Stimulated activated naive B cell treated with anti-CD40 and anti-IgM and Interleukin-4, amounts not matched to agents 10 μg/mL and 1 μg/mL and 100 μg/mL, for 72 hours (primary cell): Measurements from ENCODE around the gene SAPCD2.
"Not testable (repeated sequence)": the region's sequence is repeated elsewhere in the genome, so short reads cannot be mapped to it uniquely, and the experiment has no call there.

ENCODE experiments used
- ATAC-seq, 2 donors: fragments of 150-1000 bp; cut with Tn5 transposase; replicated peaks; 2 replicates each; pipeline ENCODE4 v1.10.0; 2021; ENCODE audit warnings: moderate library complexity in 1 of 2
- DNase-seq: peaks from one replicate; pipeline ENCODE4 v3.0.0; 2021
- H3K27ac Mint-ChIP-seq: one replicate; pipeline ENCODE4 v1.8.0; 2022; ENCODE audit warnings: mild to moderate bottlenecking, mixed read lengths
- H3K27me3 Mint-ChIP-seq, 2 donors: one replicate each; pipeline ENCODE4 v1.8.0; 2022; ENCODE audit warnings: mixed read lengths in 2 of 2
- H3K36me3 Mint-ChIP-seq, 2 donors: one replicate each; pipeline ENCODE4 v1.8.0; 2022; ENCODE audit warnings: mixed read lengths in 2 of 2, mild to moderate bottlenecking in 1 of 2
- H3K4me1 Mint-ChIP-seq, 2 donors: one replicate each; pipeline ENCODE4 v1.8.0; 2022; ENCODE audit warnings: mixed read lengths in 2 of 2, mild to moderate bottlenecking in 1 of 2
- H3K4me3 Mint-ChIP-seq, 2 donors: one replicate each; pipeline ENCODE4 v1.8.0; 2022; ENCODE audit warnings: mild to moderate bottlenecking in 2 of 2, mixed read lengths in 2 of 2, moderate library complexity in 1 of 2
- H3K9me3 Mint-ChIP-seq, 2 donors: one replicate each; pipeline ENCODE4 v1.8.0; 2022; ENCODE audit warnings: mixed read lengths in 2 of 2, mild to moderate bottlenecking in 1 of 2

SAPCD2 gene

GRCh38 chr9:137068539-137069507 is 1.5 kb downstream of the SAPCD2 start:
- Mint-ChIP-seq H3K27me3 (peaks cover 8 to 9% of the 10 kb centered on the region in 2 donors), H3K4me3 (peak overlapping the region; percentile 21 to 60), H3K27ac (no peak overlapping the region), H3K9me3 (no peaks in the 10 kb centered on the region), H3K36me3 (no peaks in the 10 kb centered on the region), H3K4me1 (peaks cover 20 to 29% of the 10 kb centered on the region in 2 donors)
- ATAC-seq: no peak
- no peak for DNase-seq

GRCh38 chr9:137067860-137068538 is 2.4 kb downstream of the SAPCD2 start:
- peaks cover 8 to 10% of the 10 kb centered on the region in 2 donors for H3K27me3 Mint-ChIP-seq
- no peaks in the 10 kb centered on the region for H3K36me3 Mint-ChIP-seq
- peak overlapping the region; percentile 53 for H3K27ac Mint-ChIP-seq
- peak overlapping the region in 1 of 2 donors; percentile 29 for H3K4me3 Mint-ChIP-seq
- H3K9me3 Mint-ChIP-seq: no peaks in the 10 kb centered on the region
- peak; percentile 81 for DNase-seq
- H3K4me1 Mint-ChIP-seq: peaks cover 20 to 22% of the 10 kb centered on the region in 2 donors
- peak; percentile 64 to 74 for ATAC-seq

GRCh38 chr9:137066096-137066861 is 4.1 kb downstream of the SAPCD2 start:
- ATAC-seq: no peak
- Mint-ChIP-seq H3K4me1 (peaks cover 14 to 20% of the 10 kb centered on the region in 2 donors), H3K27me3 (peaks cover 8 to 10% of the 10 kb centered on the region in 2 donors), H3K27ac (no peak overlapping the region), H3K4me3 (no peak overlapping the region), H3K36me3 (no peaks in the 10 kb centered on the region), H3K9me3 (no peaks in the 10 kb centered on the region)
- no peak for DNase-seq

- H3K27me3 Mint-ChIP-seq: peaks cover 8 to 10% of the 10 kb centered on the region in 2 donors
- no peaks in the 10 kb centered on the region for H3K9me3 Mint-ChIP-seq
- H3K27ac Mint-ChIP-seq: no peak overlapping the region
- DNase-seq (no peak), ATAC-seq (no peak)
- no peak overlapping the region for H3K4me3 Mint-ChIP-seq
- H3K4me1 Mint-ChIP-seq: peaks cover 7 to 13% of the 10 kb centered on the region in 2 donors
- no peaks in the 10 kb centered on the region for H3K36me3 Mint-ChIP-seq
These were observed 4.9 kb downstream of the SAPCD2 start for GRCh38 chr9:137065336-137065967.

GRCh38 chr9:137064880-137065164 is 5.5 kb downstream of the SAPCD2 start:
- Mint-ChIP-seq H3K27ac (no peak overlapping the region), H3K27me3 (peaks cover 8 to 10% of the 10 kb centered on the region in 2 donors), H3K4me3 (no peak overlapping the region), H3K9me3 (no peaks in the 10 kb centered on the region), H3K4me1 (peaks cover 7 to 13% of the 10 kb centered on the region in 2 donors), H3K36me3 (no peaks in the 10 kb centered on the region)
- ATAC-seq: no peak
- no peak for DNase-seq

GRCh38 chr9:137064027-137064879 is 6.1 kb downstream of the SAPCD2 start:
- Mint-ChIP-seq H3K27ac (no peak overlapping the region), H3K4me1 (peaks cover 7 to 13% of the 10 kb centered on the region in 2 donors), H3K9me3 (no peaks in the 10 kb centered on the region), H3K27me3 (peaks cover 8 to 10% of the 10 kb centered on the region in 2 donors), H3K4me3 (no peak overlapping the region), H3K36me3 (no peaks in the 10 kb centered on the region)
- ATAC-seq (peak; percentile 38 to 48), DNase-seq (no peak)

- ATAC-seq (no peak), DNase-seq (no peak)
- no peaks in the 10 kb centered on the region for H3K9me3 Mint-ChIP-seq
- H3K27me3 Mint-ChIP-seq: peaks cover 8 to 10% of the 10 kb centered on the region in 2 donors
- no peaks in the 10 kb centered on the region for H3K36me3 Mint-ChIP-seq
- H3K27ac Mint-ChIP-seq: no peak overlapping the region
- H3K4me3 Mint-ChIP-seq: no peak overlapping the region
- H3K4me1 Mint-ChIP-seq: peaks cover 7 to 17% of the 10 kb centered on the region in 2 donors
These were observed 6.9 kb downstream of the SAPCD2 start for GRCh38 chr9:137063311-137064026.

- H3K27me3 Mint-ChIP-seq, DNase-seq, H3K9me3 Mint-ChIP-seq, H3K36me3 Mint-ChIP-seq, ATAC-seq, H3K4me3 Mint-ChIP-seq, H3K27ac Mint-ChIP-seq: not testable (repeated sequence)
- H3K4me1 Mint-ChIP-seq: peaks cover 5 to 14% of the 10 kb centered on the region in 2 donors
These were observed 7.6 kb downstream of the SAPCD2 start for GRCh38 chr9:137062798-137063197.

- Mint-ChIP-seq H3K27ac (no peak overlapping the region), H3K4me3 (no peak overlapping the region), H3K36me3 (no peaks in the 10 kb centered on the region), H3K27me3 (peaks cover 5 to 6% of the 10 kb centered on the region in 2 donors), H3K9me3 (no peaks in the 10 kb centered on the region), H3K4me1 (peaks cover 3 to 12% of the 10 kb centered on the region in 2 donors)
- ATAC-seq (no peak), DNase-seq (no peak)
These were observed 8.0 kb downstream of the SAPCD2 start for GRCh38 chr9:137062384-137062783.

- H3K27ac Mint-ChIP-seq: no peak overlapping the region
- H3K36me3 Mint-ChIP-seq: no peaks in the 10 kb centered on the region
- H3K9me3 Mint-ChIP-seq: no peaks in the 10 kb centered on the region
- ATAC-seq (no peak), DNase-seq (no peak)
- H3K4me1 Mint-ChIP-seq: peaks cover 0 to 6% of the 10 kb centered on the region in 2 donors
- no peak overlapping the region for H3K4me3 Mint-ChIP-seq
- peaks cover 0 to 6% of the 10 kb centered on the region in 2 donors for H3K27me3 Mint-ChIP-seq
These were observed 11.7 kb downstream of the SAPCD2 start for GRCh38 chr9:137058521-137059234.

GRCh38 chr9:137057545-137057944 is 12.8 kb downstream of the SAPCD2 start:
- DNase-seq: no peak
- no peak overlapping the region for H3K4me3 Mint-ChIP-seq

GRCh38 chr9:137056739-137057415 is 13.5 kb downstream of the SAPCD2 start:
- Mint-ChIP-seq H3K9me3 (no peaks in the 10 kb centered on the region), H3K4me3 (no peak overlapping the region), H3K27ac (no peak overlapping the region), H3K4me1 (peaks cover 2 to 17% of the 10 kb centered on the region in 2 donors), H3K27me3 (peaks cover 5 to 19% of the 10 kb centered on the region in 2 donors), H3K36me3 (no peaks in the 10 kb centered on the region)
- DNase-seq (no peak), ATAC-seq (no peak)

More at GRCh38 chr9:137057545-137057944, 12.8 kb downstream of the SAPCD2 start:
- no peak for ATAC-seq
- no peaks in the 10 kb centered on the region for H3K9me3 Mint-ChIP-seq
- H3K27ac Mint-ChIP-seq: no peak overlapping the region
- H3K4me1 Mint-ChIP-seq: peaks cover 0 to 13% of the 10 kb centered on the region in 2 donors
- peaks cover 2 to 12% of the 10 kb centered on the region in 2 donors for H3K27me3 Mint-ChIP-seq
- H3K36me3 Mint-ChIP-seq: no peaks in the 10 kb centered on the region
